ENCODE results near the gene APBB1IP. TPM values are rescaled to one million over a fixed set of nuclear protein-coding genes. Genes with fewer than 3 reads are reported as not detected.
A peak's percentile ranks its signal among the peaks of the same experiment; 100 is the strongest.

APBB1IP gene
- total RNA-seq, 2 experiments from 2014 or later: 44.5 to 45.6 TPM

- POLR2A ChIA-PET: no interaction called here
- H3K36me3 Mint-ChIP-seq (ENCODE audit: low read depth): peaks cover 71% of the 10 kb centered on the region
Measured at GRCh38 chr10:26453850-26454249, 15.7 kb downstream of the APBB1IP start.

GRCh38 chr10:26454891-26455290 lies 16.8 kb downstream of the APBB1IP start:
- no peak for DNase-seq
- H3K27ac Mint-ChIP-seq: peak overlapping the region; percentile 76
- Histone ChIP-seq H3K4me1 (ENCODE audit: insufficient read depth, low read length) (peaks cover 54% of the 10 kb centered on the region), H3K27ac (ENCODE audit: low read depth in 1 of 2, low read length in 2 of 2) (no peak overlapping the region), H3K4me3 (ENCODE audit: low read length) (no peak overlapping the region), H3K27me3 (ENCODE audit: control insufficient read depth in 1 of 2, insufficient read depth in 2 of 2, low read length in 2 of 2) (no peaks in the 10 kb centered on the region), H3K9me3 (ENCODE audit: control insufficient read depth in 1 of 2, insufficient read depth in 1 of 2, low read length in 2 of 2) (no peaks in the 10 kb centered on the region), H3K36me3 (ENCODE audit: insufficient read depth, low read length) (peaks cover 31% of the 10 kb centered on the region)
- ChIA-PET CTCF (no interaction called here), POLR2A (interaction anchor here (1.2 kb wide), 1 partner anchor 63 kb away, joined by 4 read pairs; no protein-coding TSS in a partner anchor)
- H3K36me3 Mint-ChIP-seq (ENCODE audit: low read depth): peaks cover 63% of the 10 kb centered on the region
- peaks cover 82% of the 10 kb centered on the region for H3K4me1 Mint-ChIP-seq (ENCODE audit: low read depth)
- TF ChIP-seq CTCF (IDR thresholded peaks at IDR 0.05): no peak
- intact Hi-C loops (cut with DNase I, micrococcal nuclease): no loop called here
- ATAC-seq (ENCODE audit: poor library complexity): no peak
- H3K4me3 Mint-ChIP-seq: peak overlapping the region; percentile 23
- no peaks in the 10 kb centered on the region for H3K9me3 Mint-ChIP-seq
- no peaks in the 10 kb centered on the region for H3K27me3 Mint-ChIP-seq

More at GRCh38 chr10:26453850-26454249, 15.7 kb downstream of the APBB1IP start:
- no peak overlapping the region for H3K4me3 Mint-ChIP-seq
- ATAC-seq (ENCODE audit: poor library complexity) (no peak), DNase-seq (no peak)
- Histone ChIP-seq H3K4me3 (ENCODE audit: low read length) (no peak overlapping the region), H3K27ac (ENCODE audit: low read depth in 1 of 2, low read length in 2 of 2) (no peak overlapping the region), H3K36me3 (ENCODE audit: insufficient read depth, low read length) (peaks cover 31% of the 10 kb centered on the region), H3K4me1 (ENCODE audit: insufficient read depth, low read length) (peaks cover 63% of the 10 kb centered on the region), H3K27me3 (ENCODE audit: control insufficient read depth in 1 of 2, insufficient read depth in 2 of 2, low read length in 2 of 2) (no peaks in the 10 kb centered on the region), H3K9me3 (ENCODE audit: control insufficient read depth in 1 of 2, insufficient read depth in 1 of 2, low read length in 2 of 2) (no peaks in the 10 kb centered on the region)
- no peaks in the 10 kb centered on the region for H3K9me3 Mint-ChIP-seq
- no peaks in the 10 kb centered on the region for H3K27me3 Mint-ChIP-seq
- CTCF ChIA-PET: no interaction called here
- no peak for TF ChIP-seq CTCF (IDR thresholded peaks at IDR 0.05)
- peaks cover 92% of the 10 kb centered on the region for H3K4me1 Mint-ChIP-seq (ENCODE audit: low read depth)
- intact Hi-C loops (cut with DNase I, micrococcal nuclease): no loop called here
- H3K27ac Mint-ChIP-seq: peak overlapping the region; percentile 94

- peaks cover 64% of the 10 kb centered on the region for H3K36me3 Mint-ChIP-seq (ENCODE audit: low read depth)
Measured at GRCh38 chr10:26455567-26456315, 17.6 kb downstream of the APBB1IP start.

More at GRCh38 chr10:26455567-26456315, 17.6 kb downstream of the APBB1IP start:
- H3K4me1 ChIP-seq (ENCODE audit: insufficient read depth, low read length): peaks cover 49% of the 10 kb centered on the region
- DNase-seq: no peak
- H3K27me3 ChIP-seq (ENCODE audit: control insufficient read depth in 1 of 2, insufficient read depth in 2 of 2, low read length in 2 of 2): no peaks in the 10 kb centered on the region
- TF ChIP-seq CTCF (IDR thresholded peaks at IDR 0.05): no peak
- ATAC-seq (ENCODE audit: poor library complexity): no peak
- H3K4me3 ChIP-seq (ENCODE audit: low read length): no peak overlapping the region
- H3K9me3 ChIP-seq (ENCODE audit: control insufficient read depth in 1 of 2, insufficient read depth in 1 of 2, low read length in 2 of 2): no peaks in the 10 kb centered on the region
- peaks cover 31% of the 10 kb centered on the region for H3K36me3 ChIP-seq (ENCODE audit: insufficient read depth, low read length)
- H3K9me3 Mint-ChIP-seq: no peaks in the 10 kb centered on the region
- H3K27ac ChIP-seq (ENCODE audit: low read depth in 1 of 2, low read length in 2 of 2): no peak overlapping the region
- CTCF ChIA-PET: interaction anchor here (0.7 kb wide), 1 partner anchor 88 kb away, joined by 4 read pairs; no protein-coding TSS in a partner anchor
- H3K27me3 Mint-ChIP-seq: no peaks in the 10 kb centered on the region
- POLR2A ChIA-PET: interaction anchor here (0.9 to 1.8 kb wide), 3 partner anchors 13 to 63 kb away, joined by 4 to 6 read pairs (median 4); no protein-coding TSS in a partner anchor
- peaks cover 81% of the 10 kb centered on the region for H3K4me1 Mint-ChIP-seq (ENCODE audit: low read depth)
- peak overlapping the region; percentile 3 for H3K4me3 Mint-ChIP-seq
- intact Hi-C loops (cut with DNase I, micrococcal nuclease): no loop called here
- H3K27ac Mint-ChIP-seq: peak overlapping the region; percentile 76

Measured in CD4-positive, alpha-beta T cell (primary cell).